Mammary epithelial cell (primary cell): ENCODE measurements around the gene ENTPD1.

Experiments
- CTCF ChIP-seq, 2 donors: IDR thresholded peaks in 1 of 2; conservative IDR thresholded peaks in 1 of 2; 2 replicates each; pipeline ENCODE4 v1.5.1; 2011 to 2012; ENCODE audit warnings: inconsistent platforms in 2 of 2, low read length in 2 of 2, mild to moderate bottlenecking in 2 of 2, control low read depth in 1 of 2, low read depth in 1 of 2; ENCODE audit not compliant: insufficient read depth in 1 of 2; ENCODE audit errors: extremely low read depth in 1 of 2
- EZH2 ChIP-seq: IDR thresholded peaks from 2 replicates; pipeline ENCODE4 v1.6.1; 2012; ENCODE audit warnings: low read length, inconsistent platforms, borderline replicate concordance

GRCh38 chr10:95847007-95847406 lies 91.0 kb downstream of the ENTPD1 start:
- no peak for TF ChIP-seq CTCF (conservative IDR thresholded peaks at IDR 0.05 in 1 of 2, IDR thresholded peaks at IDR 0.05 in 1 of 2; ENCODE audit: extremely low read depth in 1 of 2, insufficient read depth in 1 of 2, low read depth in 1 of 2, low read length in 2 of 2)
- TF ChIP-seq EZH2, result no peak
